ENCODE measurements around the gene PDSS2.

DNA sequence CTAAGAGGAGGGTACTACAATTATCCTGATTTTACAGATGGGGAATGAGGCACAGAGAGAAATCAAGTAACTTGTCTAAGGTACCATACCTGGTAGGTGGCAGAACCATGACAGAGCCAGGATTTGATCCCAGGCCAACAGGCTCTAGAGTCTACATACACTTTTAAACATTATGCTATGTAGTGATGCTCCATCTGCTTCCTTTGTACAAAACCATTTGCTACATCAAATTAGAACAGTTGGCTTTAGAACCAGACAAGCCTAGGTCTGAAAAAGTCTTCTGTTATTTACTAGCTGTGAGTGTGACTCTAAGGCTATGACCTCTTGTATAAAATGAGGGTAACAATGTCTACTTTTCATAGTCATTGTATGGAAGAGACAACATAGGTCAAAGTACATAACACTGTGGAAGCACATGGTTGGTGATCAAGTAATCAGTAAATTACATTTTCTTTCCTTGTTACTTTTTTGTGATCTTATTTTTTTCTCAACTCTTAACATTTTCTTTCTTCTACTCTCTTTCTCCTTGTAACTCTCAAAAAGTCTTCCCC lies 122.1 kb downstream of the PDSS2 start:
- TF ChIP-seq CTCF (optimal IDR thresholded peaks at IDR 0.05 in 1 of 3, IDR thresholded peaks at IDR 0.05 in 1 of 3, conservative IDR thresholded peaks at IDR 0.05 in 1 of 3; ENCODE audit: extremely low read depth in 1 of 3, insufficient read depth in 2 of 3, low read length in 3 of 3) (no peak), EZH2 (IDR thresholded peaks at IDR 0.05; ENCODE audit: low read length) (no peak)

All from keratinocyte (primary cell).